EL (cell line): Measurements from ENCODE around the gene USP15.
A peak's percentile ranks its signal among the peaks of the same experiment; 100 is the strongest.

Source experiments
- DNase-seq: peaks from one replicate; pipeline ENCODE4 v3.0.0-alpha.2; 2016

Gene USP15

GRCh38 chr12:62259993-62260732, at the start of gene USP15:
TSS of gene USP15 (plus strand) at chr12:62260404. CDS start at chr12:62260415, 11 bp downstream.
- DNase-seq, result peak; percentile 96

- DNase-seq, result peak; percentile 26
Observed at GRCh38 chr12:62210422-62210821, 49.8 kb upstream of the USP15 start.

- DNase-seq, result no peak
Observed at GRCh38 chr12:62211510-62211909, 48.7 kb upstream of the USP15 start.

- DNase-seq, result no peak
Observed at GRCh38 chr12:62214846-62215245, 45.4 kb upstream of the USP15 start.

- no peak for DNase-seq
Observed at GRCh38 chr12:62215506-62215905, 44.7 kb upstream of the USP15 start.

GRCh38 chr12:62217466-62218194, 42.6 kb upstream of the USP15 start:
- DNase-seq, result no peak

- DNase-seq, result no peak
Observed at GRCh38 chr12:62221107-62221506, 39.1 kb upstream of the USP15 start.

GRCh38 chr12:62224601-62225000, 35.6 kb upstream of the USP15 start:
- DNase-seq, result no peak

GRCh38 chr12:62227091-62227490, 33.1 kb upstream of the USP15 start:
- DNase-seq, result no peak

- DNase-seq, result no peak
Observed at GRCh38 chr12:62230652-62231051, 29.6 kb upstream of the USP15 start.

- no peak for DNase-seq
Observed at GRCh38 chr12:62232143-62232729, 28.0 kb upstream of the USP15 start.

GRCh38 chr12:62233805-62234204, 26.4 kb upstream of the USP15 start:
- DNase-seq, result no peak

- no peak for DNase-seq
Observed at GRCh38 chr12:62239571-62239970, 20.6 kb upstream of the USP15 start.

GRCh38 chr12:62247281-62248045, 12.7 kb upstream of the USP15 start:
- DNase-seq, result no peak

- peak; percentile 30 for DNase-seq
Observed at GRCh38 chr12:62248873-62249272, 11.3 kb upstream of the USP15 start.

GRCh38 chr12:62249419-62249818, 10.8 kb upstream of the USP15 start:
- no peak for DNase-seq

- DNase-seq, result peak; percentile 44
Observed at GRCh38 chr12:62250671-62251608, 9.3 kb upstream of the USP15 start.

- no peak for DNase-seq
Observed at GRCh38 chr12:62251609-62251958, 8.6 kb upstream of the USP15 start.

GRCh38 chr12:62252576-62252975, 7.6 kb upstream of the USP15 start:
- no peak for DNase-seq

GRCh38 chr12:62254967-62255366, 5.2 kb upstream of the USP15 start:
- DNase-seq, result no peak

GRCh38 chr12:62256408-62257096, 3.7 kb upstream of the USP15 start:
- no peak for DNase-seq

GRCh38 chr12:62258231-62258630, 2.0 kb upstream of the USP15 start:
- DNase-seq, result no peak
